Esophagus (tissue), 2 donors: ENCODE data around the gene NXF3. TPM values are rescaled to one million over a fixed set of nuclear protein-coding genes. Genes with fewer than 3 reads are reported as not detected.
"Not testable (repeated sequence)": the region's sequence is repeated elsewhere in the genome, so short reads cannot be mapped to it uniquely, and the experiment has no call there.

ENCODE experiments used
- H3K27ac ChIP-seq, 2 donors: one replicate each; pipeline ENCODE4 v1.5.1; 2013; ENCODE audit warnings: low read depth in 2 of 2, mild to moderate bottlenecking in 2 of 2, inconsistent platforms in 1 of 2, low read length in 1 of 2, moderate library complexity in 1 of 2
- H3K27me3 ChIP-seq, 2 donors: one replicate each; pipeline ENCODE4 v1.6.1; 2013; ENCODE audit warnings: low read length in 2 of 2, control low read depth in 1 of 2, mild to moderate bottlenecking in 1 of 2; ENCODE audit not compliant: insufficient read depth in 2 of 2, control insufficient read depth in 1 of 2
- H3K36me3 ChIP-seq, 2 donors: one replicate each; pipeline ENCODE4 v1.6.1; 2013; ENCODE audit warnings: low read length in 1 of 2; ENCODE audit not compliant: control insufficient read depth in 2 of 2, insufficient read depth in 2 of 2
- H3K4me1 ChIP-seq, 2 donors: one replicate each; pipeline ENCODE4 v1.6.1; 2013; ENCODE audit warnings: low read length in 1 of 2; ENCODE audit not compliant: control insufficient read depth in 2 of 2, insufficient read depth in 2 of 2
- H3K4me3 ChIP-seq, 2 donors: one replicate each; pipeline ENCODE4 v1.5.1; 2013; ENCODE audit warnings: low read length in 2 of 2, mild to moderate bottlenecking in 2 of 2, low read depth in 1 of 2, moderate library complexity in 1 of 2
- H3K9me3 ChIP-seq, 2 donors: one replicate each; pipeline ENCODE4 v1.6.1; 2013; ENCODE audit warnings: mild to moderate bottlenecking in 2 of 2, low read depth in 1 of 2, low read length in 1 of 2, moderate library complexity in 1 of 2; ENCODE audit not compliant: control insufficient read depth in 2 of 2, insufficient read depth in 1 of 2
- WGBS, 2 donors: extraction: QIAGEN DNeasy Blood & Tissue Kit; methylation state at CpG; one replicate each; pipeline ENCODE4 v1.1.7; 2013; 5-methylcytosine and 5-hydroxymethylcytosine counted together
- polyA plus RNA-seq, 2 donors: library from polyadenylated mRNA; stranded (reverse); fragments of 200-250 nt; gene quantifications; one replicate each; pipeline ENCODE4 v1.2.3, GENCODE V29; 2013
- donor health status: healthy with polysubstance abuse.
- donor health status: Bipolar disorder and iron deficiency.

The NXF3 gene, protein sequence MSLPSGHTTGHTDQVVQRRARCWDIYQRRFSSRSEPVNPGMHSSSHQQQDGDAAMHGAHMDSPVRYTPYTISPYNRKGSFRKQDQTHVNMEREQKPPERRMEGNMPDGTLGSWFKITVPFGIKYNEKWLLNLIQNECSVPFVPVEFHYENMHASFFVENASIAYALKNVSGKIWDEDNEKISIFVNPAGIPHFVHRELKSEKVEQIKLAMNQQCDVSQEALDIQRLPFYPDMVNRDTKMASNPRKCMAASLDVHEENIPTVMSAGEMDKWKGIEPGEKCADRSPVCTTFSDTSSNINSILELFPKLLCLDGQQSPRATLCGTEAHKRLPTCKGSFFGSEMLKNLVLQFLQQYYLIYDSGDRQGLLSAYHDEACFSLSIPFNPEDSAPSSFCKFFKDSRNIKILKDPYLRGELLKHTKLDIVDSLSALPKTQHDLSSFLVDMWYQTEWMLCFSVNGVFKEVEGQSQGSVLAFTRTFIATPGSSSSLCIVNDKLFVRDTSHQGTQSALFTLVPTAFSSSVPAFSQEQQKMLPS
- polyA plus RNA-seq = under 1 TPM in 1 of 2 donors, not detected in 1; 0.19 TPM

DNA sequence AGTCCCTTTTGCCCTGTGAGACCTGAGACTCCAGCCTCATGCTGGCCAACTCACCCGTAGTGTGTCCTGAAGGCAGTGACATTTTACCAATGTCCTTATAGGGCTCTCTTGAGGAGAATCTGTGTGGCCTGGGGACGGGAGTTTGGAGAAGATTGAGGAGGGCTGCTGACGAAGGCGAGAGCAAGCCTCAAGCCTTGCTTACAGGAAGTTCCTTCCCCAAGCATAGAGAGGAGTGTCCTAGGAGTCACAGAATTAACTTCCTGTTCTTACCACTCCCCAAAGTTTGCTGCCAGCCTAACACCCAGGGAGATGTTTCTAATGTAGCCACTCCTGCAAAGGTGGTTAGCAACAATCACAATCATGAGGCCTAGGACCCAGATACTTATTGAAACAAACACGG is at the start of gene NXF3:
Gene NXF3 (minus strand): TSS at position 202 of the 400 bp plus-strand sequence. CDS start 120 bp downstream, at position 82.
- Histone ChIP-seq H3K27ac (no peak within 1 kb of the TSS), H3K36me3 (no peaks in the 10 kb centered on the region), H3K4me3 (no peak within 1 kb of the TSS), H3K27me3 (no peaks in the 10 kb centered on the region), H3K9me3 (no peaks in the 10 kb centered on the region), H3K4me1 (no peaks in the 10 kb centered on the region)
- WGBS, 2 donors = 75 to 79% methylated on average over 5 of the region's 5 CpGs

DNA sequence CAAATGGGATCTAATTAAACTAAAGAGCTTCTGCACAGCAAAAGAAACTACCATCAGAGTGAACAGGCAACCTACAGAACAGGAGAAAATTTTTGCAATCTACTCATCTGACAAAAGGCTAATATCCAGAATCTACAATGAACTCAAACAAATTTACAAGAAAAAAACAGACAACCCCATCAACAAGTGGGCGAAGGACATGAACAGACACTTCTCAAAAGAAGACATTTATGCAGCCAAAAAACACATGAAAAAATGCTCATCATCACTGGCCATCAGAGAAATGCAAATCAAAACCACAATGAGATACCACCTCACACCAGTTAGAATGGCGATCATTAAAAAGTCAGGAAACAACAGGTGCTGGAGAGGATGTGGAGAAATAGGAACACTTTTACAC is 43.6 kb upstream of the NXF3 start:
- H3K36me3 ChIP-seq, H3K9me3 ChIP-seq, H3K4me1 ChIP-seq, H3K4me3 ChIP-seq, H3K27ac ChIP-seq, H3K27me3 ChIP-seq: not testable (repeated sequence)
- 71 to 78% methylated on average over 1 of the region's 2 CpGs for WGBS, 2 donors

DNA sequence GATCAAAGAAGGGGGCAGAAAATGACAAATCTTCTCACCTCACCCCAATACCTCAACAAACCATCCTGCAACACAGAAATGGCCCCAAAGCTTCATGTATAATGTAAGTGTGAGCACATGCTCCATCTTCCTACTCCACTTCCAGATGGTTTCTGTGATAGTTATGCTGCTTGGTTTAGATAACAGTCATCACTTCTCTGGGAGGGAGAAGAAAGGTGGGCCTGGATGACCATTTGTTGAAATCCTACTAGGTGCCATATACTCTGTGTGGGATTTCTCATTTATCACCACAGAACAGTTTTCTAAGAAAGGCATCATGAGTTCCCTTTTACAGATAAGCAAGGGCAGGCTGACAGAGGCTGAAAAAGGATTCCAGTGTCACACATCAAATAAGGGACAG is 31.3 kb upstream of the NXF3 start:
- peaks cover 0 to 3% of the 10 kb centered on the region in 2 donors for H3K27me3 ChIP-seq
- no peak overlapping the region for H3K4me3 ChIP-seq
- no peaks in the 10 kb centered on the region for H3K4me1 ChIP-seq
- H3K9me3 ChIP-seq = no peaks in the 10 kb centered on the region
- H3K36me3 ChIP-seq = no peaks in the 10 kb centered on the region
- H3K27ac ChIP-seq = no peak overlapping the region

DNA sequence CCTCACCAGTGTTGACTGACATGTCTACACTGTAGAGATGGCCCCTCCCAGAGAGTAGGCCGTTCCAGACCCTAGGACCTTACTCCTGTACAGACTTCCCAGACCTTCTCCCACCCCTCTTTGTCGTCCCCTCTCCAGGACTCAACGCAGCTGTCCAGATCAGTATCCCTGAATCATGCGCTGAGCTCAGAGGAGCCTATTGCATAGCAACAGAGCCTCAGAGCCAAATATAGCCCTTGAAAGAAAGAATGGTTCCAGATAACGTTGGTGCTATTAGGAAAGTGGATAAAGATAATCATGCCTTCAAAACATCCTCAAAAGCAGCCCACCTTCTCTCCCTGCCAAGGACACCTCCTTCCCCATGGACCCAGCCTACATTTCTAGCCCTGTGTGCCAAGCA is 27.8 kb upstream of the NXF3 start:
- Histone ChIP-seq H3K4me3 (no peak overlapping the region), H3K4me1 (no peaks in the 10 kb centered on the region)
- 74 to 77% methylated on average over 5 of the region's 5 CpGs for WGBS, 2 donors

DNA sequence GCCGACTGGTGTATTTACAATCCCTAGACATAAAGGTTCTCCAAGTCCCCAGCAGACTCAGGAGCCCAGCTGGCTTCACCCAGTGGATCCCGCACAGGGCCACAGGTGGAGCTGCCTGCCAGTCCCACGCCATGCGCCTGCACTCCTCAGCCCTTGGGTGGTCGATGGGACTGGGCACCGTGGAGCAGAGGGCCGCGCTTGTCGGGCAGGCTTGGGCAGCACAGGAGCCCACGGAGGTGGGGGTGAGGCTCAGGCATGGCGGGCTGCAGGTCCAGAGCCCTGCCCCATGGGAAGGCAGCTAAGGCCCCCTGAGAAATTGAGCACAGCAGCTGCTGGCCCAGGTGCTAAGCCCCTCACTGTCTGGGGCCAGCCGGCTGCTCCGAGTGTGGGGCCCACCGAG is 24.0 kb upstream of the NXF3 start:
- not testable (repeated sequence) for H3K4me3 ChIP-seq, H3K27me3 ChIP-seq, H3K27ac ChIP-seq, H3K36me3 ChIP-seq, H3K9me3 ChIP-seq, H3K4me1 ChIP-seq
- 95% methylated on average over 14 of the region's 14 CpGs for WGBS, 2 donors

More for the DNA sequence above, 27.8 kb upstream of the NXF3 start:
- Histone ChIP-seq H3K27me3 (peaks cover 0 to 3% of the 10 kb centered on the region in 2 donors), H3K27ac (no peak overlapping the region), H3K9me3 (no peaks in the 10 kb centered on the region), H3K36me3 (no peaks in the 10 kb centered on the region)

DNA sequence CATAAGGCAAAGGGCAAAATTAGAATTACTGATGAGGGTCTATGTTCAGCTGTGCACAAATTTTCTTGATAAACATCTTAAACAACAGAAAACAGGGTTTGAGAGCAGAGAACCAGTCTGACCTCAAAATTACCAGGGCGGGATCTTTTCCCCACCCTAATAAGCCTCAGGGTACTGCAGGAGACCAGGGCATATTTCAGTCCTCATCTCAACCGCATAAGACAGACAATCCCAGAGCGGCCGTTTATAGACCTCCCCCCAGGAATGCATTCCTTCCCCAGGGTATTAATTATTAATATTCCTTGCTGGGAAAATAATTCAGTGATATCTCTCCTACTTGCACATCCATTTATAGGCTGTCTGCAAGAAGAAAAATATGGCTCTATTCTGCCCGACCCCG is 16.6 kb upstream of the NXF3 start:
- not testable (repeated sequence) for H3K36me3 ChIP-seq, H3K27me3 ChIP-seq, H3K4me1 ChIP-seq, H3K9me3 ChIP-seq, H3K4me3 ChIP-seq, H3K27ac ChIP-seq
- WGBS, 2 donors = 80 to 92% methylated on average over 6 of the region's 6 CpGs

DNA sequence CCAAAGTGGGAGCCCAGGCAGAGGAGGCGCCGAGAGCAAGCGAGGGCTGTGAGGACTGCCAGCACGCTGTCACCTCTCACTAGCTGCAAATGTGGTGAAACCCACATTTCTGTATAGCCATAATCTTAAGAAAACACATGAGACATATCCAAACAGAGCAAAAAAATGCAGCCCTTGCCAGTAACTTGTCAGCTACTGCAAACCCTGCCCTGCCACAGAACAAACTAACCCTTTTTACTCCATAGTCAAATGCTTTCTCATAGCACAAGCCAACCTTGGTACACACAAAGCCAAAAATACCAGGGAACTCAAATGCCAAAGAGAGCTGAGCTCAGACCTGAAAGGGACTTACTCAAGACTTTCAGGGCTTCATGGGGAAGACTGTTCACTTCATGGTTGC is 14.9 kb upstream of the NXF3 start:
- WGBS, 2 donors = 86 to 94% methylated on average over 1 to 4 of the region's 4 CpGs
- Histone ChIP-seq H3K27me3 (no peaks in the 10 kb centered on the region), H3K4me3 (no peak overlapping the region), H3K27ac (no peak overlapping the region), H3K36me3 (no peaks in the 10 kb centered on the region), H3K9me3 (no peaks in the 10 kb centered on the region), H3K4me1 (no peaks in the 10 kb centered on the region)

DNA sequence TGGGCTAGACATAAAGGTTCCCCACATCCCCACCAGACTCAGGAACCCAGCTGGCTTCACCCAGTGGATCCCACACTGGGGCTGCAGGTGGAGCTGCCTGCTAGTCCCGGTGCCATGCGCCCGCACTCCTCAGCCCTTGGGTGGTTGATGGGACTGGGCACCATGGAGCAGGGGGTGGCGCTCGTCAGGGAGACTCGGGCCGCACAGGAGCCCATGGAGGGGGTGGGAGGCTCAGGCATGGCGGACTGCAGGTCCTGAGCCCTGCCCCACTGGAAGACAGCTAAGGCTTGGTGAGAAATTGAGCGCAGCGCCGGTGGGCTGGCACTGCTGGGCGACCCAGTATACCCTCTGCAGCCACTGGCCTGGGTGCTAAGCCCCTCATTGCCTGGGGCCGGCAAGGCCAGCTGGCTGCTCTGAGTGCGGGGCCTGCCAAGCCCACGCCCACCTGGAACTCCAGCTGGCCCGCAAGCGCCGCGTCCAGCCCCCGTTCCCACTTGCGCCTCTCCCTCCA is 14.3 kb upstream of the NXF3 start:
- not testable (repeated sequence) for H3K4me1 ChIP-seq, H3K36me3 ChIP-seq, H3K4me3 ChIP-seq, H3K27ac ChIP-seq, H3K9me3 ChIP-seq, H3K27me3 ChIP-seq
- 93 to 96% methylated on average over 13 to 21 of the region's 21 CpGs for WGBS, 2 donors

DNA sequence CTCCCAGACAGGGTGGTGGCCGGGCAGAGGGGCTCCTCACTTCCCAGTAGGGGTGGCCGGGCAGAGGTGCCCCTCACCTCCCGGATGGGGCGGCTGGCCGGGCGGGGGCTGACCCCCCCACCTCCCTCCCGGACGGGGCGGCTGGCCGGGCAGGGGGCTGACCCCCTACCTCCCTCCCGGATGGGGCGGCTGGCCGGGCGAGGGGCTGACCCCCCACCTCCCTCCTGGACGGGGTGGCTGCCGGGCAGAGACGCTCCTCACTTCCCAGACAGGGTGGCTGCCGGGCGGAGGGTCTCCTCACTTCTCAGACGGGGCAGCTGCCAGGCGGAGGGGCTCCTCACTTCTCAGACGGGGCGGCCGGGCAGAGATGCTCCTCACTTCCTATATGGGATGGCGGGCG is 11.4 kb upstream of the NXF3 start:
- H3K9me3 ChIP-seq, H3K4me1 ChIP-seq, H3K27ac ChIP-seq, H3K4me3 ChIP-seq, H3K27me3 ChIP-seq, H3K36me3 ChIP-seq: not testable (repeated sequence)
- 87 to 96% methylated on average over 16 to 26 of the region's 26 CpGs for WGBS, 2 donors

DNA sequence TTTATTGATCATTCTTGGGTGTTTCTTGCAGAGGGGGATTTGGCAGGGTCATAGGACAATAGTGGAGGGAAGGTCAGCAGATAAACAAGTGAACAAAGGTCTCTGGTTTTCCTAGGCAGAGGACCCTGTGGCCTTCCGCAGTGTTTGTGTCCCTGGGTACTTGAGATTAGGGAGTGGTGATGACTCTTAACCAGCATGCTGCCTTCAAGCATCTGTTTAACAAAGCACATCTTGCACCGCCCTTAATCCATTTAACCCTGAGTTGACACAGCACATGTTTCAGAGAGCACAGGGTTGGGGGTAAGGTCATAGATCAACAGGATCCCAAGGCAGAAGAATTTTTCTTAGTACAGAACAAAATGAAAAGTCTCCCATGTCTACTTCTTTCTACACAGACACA is 10.9 kb upstream of the NXF3 start:
- H3K4me1 ChIP-seq, H3K27ac ChIP-seq, H3K9me3 ChIP-seq, H3K4me3 ChIP-seq, H3K36me3 ChIP-seq, H3K27me3 ChIP-seq: not testable (repeated sequence)
- no CpG with 5 or more reads among the region's 2 CpGs for WGBS, 2 donors
